Measurements from ENCODE around the gene ADSS1.
A peak's percentile ranks its signal among the peaks of the same experiment; 100 is the strongest.

ADSS1 gene

GRCh38 chr14:104687601-104688504, 36.2 kb upstream of the ADSS1 start:
- peak; percentile 38 for DNase-seq

GRCh38 chr14:104688505-104689108, 35.4 kb upstream of the ADSS1 start:
- peak; percentile 72 for DNase-seq

- peak; percentile 85 for DNase-seq
Measured at GRCh38 chr14:104689109-104689880, 34.7 kb upstream of the ADSS1 start, which contains the start of gene INF2. Gene INF2 (plus strand): TSS chr14:104689618. CDS start chr14:104701366, 11,748 bp downstream.

GRCh38 chr14:104689881-104690711, 33.9 kb upstream of the ADSS1 start:
- peak; percentile 29 for DNase-seq

- no peak for DNase-seq
Measured at GRCh38 chr14:104690861-104691455, 33.1 kb upstream of the ADSS1 start.

GRCh38 chr14:104691546-104692260, 32.3 kb upstream of the ADSS1 start:
- no peak for DNase-seq

- no peak for DNase-seq
Measured at GRCh38 chr14:104692261-104692938, 31.6 kb upstream of the ADSS1 start.

- DNase-seq, result no peak
Measured at GRCh38 chr14:104692939-104693315, 31.1 kb upstream of the ADSS1 start.

- DNase-seq, result no peak
Measured at GRCh38 chr14:104693482-104694431, 30.3 kb upstream of the ADSS1 start.

GRCh38 chr14:104694475-104694950, 29.5 kb upstream of the ADSS1 start:
- no peak for DNase-seq

GRCh38 chr14:104694991-104695659, 28.9 kb upstream of the ADSS1 start:
- peak; percentile 95 for DNase-seq

- no peak for DNase-seq
Measured at GRCh38 chr14:104695660-104696000, 28.4 kb upstream of the ADSS1 start.

GRCh38 chr14:104696671-104697316, 27.2 kb upstream of the ADSS1 start:
- no peak for DNase-seq

GRCh38 chr14:104697317-104697703, 26.7 kb upstream of the ADSS1 start:
- DNase-seq, result no peak

- peak; percentile 65 for DNase-seq
Measured at GRCh38 chr14:104697892-104698583, 26.0 kb upstream of the ADSS1 start.

- no peak for DNase-seq
Measured at GRCh38 chr14:104698688-104699425, 25.2 kb upstream of the ADSS1 start.

- no peak for DNase-seq
Measured at GRCh38 chr14:104699426-104699748, 24.6 kb upstream of the ADSS1 start.
